GM10248 (cell line): ENCODE results near the gene VDR.
A peak's percentile ranks its signal among the peaks of the same experiment; 100 is the strongest.

ENCODE experiments used
- CTCF ChIA-PET: fragments of 300-600 bp; sonication (Branson Sonifier 250); formaldehyde crosslinking; extraction: SDS; loops from one replicate; lab custom pipeline; 2021; ENCODE audit warnings: antibody characterized with exemption; lab: Yijun Ruan, JAX
- POLR2A ChIA-PET: fragments of 350-650 bp; sonication (Branson Sonifier 250); formaldehyde crosslinking; extraction: SDS; loops from one replicate; lab custom pipeline; 2020; ENCODE audit warnings: antibody characterized with exemption; lab: Yijun Ruan, JAX
- DNase-seq: peaks from one replicate; pipeline ENCODE4 v3.0.0; 2012; ENCODE audit errors: extremely low spot score
- TF ChIP-seq, protein P1 (sequence below): IDR thresholded peaks from 2 replicates; pipeline ENCODE4 v1.5.1; 2012; ENCODE audit warnings: mild to moderate bottlenecking, low read depth; ENCODE audit errors: extremely low read depth, missing control alignments, control extremely low read depth

Gene VDR

DNA sequence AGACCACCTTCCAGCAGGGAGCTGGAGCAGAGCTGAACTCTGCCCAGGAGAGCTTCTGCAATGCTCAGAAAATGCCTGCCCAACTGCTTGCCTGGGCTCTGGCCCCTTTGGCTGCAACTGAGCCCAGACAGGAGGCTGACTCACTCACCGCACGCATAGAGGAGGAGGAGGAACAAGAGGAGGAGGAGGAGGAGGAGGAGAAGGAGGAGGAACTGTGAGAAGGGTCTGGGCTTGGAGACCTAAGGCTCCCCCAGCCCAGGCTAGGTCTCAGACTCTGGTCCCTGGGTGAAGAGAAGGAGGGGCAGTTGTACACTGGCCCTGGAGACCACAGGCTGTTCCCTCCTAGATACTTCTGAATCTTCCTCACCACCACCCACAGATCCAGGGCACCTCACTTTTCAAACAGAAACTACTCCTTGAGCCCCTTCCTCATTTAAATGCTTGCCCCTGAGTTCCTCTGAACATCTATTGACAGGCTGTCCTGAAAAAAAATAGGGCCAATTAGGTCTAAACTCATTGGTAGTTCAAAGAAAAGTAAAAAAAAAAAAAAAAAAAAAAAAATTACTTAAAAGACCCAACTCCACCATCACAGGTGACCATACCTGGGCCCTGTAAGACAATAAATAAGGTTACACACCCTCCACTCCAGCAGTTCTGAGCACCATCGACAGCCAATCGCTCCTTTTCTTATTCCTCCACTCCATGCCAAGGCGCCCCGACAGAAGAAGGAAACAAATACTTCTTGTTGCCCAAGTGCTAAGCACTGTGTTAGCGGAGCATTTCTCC is 674 bp downstream of the VDR start:
- ChIA-PET POLR2A (interaction anchor here (1.6 kb wide), 1 partner anchor 294 kb away, joined by 4 read pairs; no protein-coding TSS in a partner anchor), CTCF (interaction anchor here (0.6 to 2.8 kb wide), 22 partner anchors 8 to 714 kb away, joined by 3 to 14 read pairs (median 6); partner anchors contain the start of gene TMEM106C)
- peak; percentile 36 for DNase-seq
- TF ChIP-seq, protein P1, sequence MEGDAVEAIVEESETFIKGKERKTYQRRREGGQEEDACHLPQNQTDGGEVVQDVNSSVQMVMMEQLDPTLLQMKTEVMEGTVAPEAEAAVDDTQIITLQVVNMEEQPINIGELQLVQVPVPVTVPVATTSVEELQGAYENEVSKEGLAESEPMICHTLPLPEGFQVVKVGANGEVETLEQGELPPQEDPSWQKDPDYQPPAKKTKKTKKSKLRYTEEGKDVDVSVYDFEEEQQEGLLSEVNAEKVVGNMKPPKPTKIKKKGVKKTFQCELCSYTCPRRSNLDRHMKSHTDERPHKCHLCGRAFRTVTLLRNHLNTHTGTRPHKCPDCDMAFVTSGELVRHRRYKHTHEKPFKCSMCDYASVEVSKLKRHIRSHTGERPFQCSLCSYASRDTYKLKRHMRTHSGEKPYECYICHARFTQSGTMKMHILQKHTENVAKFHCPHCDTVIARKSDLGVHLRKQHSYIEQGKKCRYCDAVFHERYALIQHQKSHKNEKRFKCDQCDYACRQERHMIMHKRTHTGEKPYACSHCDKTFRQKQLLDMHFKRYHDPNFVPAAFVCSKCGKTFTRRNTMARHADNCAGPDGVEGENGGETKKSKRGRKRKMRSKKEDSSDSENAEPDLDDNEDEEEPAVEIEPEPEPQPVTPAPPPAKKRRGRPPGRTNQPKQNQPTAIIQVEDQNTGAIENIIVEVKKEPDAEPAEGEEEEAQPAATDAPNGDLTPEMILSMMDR, result peak; percentile 19

DNA sequence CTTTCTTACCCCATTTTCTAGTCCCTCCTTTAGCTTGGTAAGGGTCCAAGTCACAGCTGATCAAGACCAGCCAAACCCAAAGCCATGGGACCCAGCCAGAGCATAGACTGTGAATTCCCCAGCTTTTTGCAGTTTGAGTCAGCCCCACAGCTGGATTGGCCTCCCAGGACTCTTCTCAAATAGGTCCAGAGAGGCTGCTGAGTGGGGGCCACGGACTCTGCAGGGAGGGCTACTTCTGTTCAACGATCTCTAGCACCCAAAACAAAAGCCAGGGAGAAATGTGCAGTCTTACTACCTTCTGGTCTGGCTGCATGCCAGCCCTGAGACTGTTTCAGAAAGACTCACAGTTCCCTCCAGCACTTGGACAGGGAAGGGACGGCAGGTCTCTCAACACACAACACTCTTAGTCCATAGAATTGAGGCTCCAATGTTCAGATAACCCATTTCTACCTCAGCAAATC is 1.6 kb downstream of the VDR start:
- TF ChIP-seq, protein P1, result no peak
- DNase-seq, result peak; percentile 44
- CTCF ChIA-PET, result interaction anchor here (0.8 to 2.6 kb wide), 9 partner anchors 9 to 262 kb away, joined by 3 to 11 read pairs (median 4); partner anchors contain the start of gene TMEM106C
- POLR2A ChIA-PET, result no interaction called here

DNA sequence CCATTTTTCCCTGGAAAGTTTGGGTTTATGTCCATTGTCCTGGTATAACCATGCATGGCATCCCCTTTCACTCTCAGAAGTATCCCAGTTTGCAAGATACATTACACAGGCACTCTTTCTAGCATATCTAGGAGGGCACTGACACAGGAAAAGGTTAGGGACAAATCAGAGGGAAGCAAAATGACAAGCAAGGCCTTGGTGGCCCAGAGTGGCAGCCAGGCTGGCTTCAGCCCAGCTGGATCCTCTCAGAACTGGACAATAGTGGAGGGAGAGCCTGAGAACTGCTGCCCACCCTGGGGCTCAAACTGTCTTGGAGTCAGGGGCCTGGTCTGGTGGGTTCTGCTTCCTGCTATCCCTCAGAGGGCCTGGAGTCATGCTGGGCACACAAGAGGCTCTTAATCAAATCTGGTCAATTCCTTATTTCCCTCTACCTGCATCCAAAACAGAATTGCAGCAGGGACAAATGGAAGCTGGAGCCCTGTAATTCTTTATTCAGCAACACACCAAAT is 2.6 kb downstream of the VDR start:
- POLR2A ChIA-PET, result no interaction called here
- CTCF ChIA-PET, result interaction anchor here (0.9 to 2.8 kb wide), 7 partner anchors 11 to 263 kb away, joined by 3 to 13 read pairs (median 4); partner anchors contain the start of gene TMEM106C
- TF ChIP-seq, protein P1, result no peak
- DNase-seq, result no peak

DNA sequence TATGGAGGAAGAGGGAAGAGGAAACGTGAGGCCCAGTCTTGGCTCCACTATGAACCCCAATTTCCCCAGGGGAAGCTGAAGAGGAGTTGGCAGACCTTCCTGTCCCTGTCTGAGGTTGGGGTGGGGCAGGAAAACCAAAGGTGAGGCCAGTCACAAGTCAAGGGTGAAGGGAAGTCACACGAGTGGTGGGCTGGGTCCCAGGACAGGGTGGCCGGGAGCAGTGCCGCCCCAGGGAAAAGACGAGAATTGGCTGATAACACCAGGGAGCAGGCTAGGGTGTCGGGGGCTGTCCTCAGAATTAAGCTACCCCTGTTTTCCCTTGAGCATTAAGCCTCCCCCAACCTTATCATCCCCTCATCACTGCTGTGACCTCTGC is 3.1 kb downstream of the VDR start:
- POLR2A ChIA-PET, result no interaction called here
- DNase-seq, result no peak
- CTCF ChIA-PET, result interaction anchor here (1.1 to 2.8 kb wide), 3 partner anchors 10 to 135 kb away, joined by 6 to 13 read pairs (median 11); no protein-coding TSS in a partner anchor
- TF ChIP-seq, protein P1, result no peak

DNA sequence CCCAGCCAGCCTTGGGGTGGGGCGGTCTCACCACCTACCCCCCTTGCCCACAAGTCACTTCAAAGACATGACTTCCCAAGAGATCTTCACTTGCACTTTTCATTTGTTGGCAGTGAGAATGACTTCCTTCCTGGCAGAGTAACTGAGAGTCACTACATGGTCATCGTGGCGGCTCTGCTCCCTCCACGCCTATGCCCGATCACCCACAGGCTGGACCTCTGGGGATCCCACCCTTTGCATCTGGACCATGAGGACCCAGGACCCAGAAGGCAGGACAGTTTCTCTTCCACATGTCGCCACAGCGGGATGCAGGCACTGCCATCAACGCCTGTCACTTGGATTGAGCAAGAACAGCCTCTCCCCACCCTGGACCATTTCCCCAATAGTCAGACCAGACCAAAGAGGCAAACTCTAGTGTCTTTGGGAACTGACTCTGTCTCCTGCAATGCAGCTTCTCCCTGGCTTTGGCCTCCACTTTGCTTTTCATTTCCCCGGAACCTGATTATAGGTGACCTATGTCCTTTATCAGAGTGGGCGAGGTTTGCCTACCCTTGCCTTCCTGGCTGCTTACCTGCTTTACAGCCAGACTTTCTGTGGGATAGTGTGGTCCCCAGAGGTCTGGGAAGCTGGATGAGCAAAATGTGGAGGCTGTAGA is 3.6 kb downstream of the VDR start:
- no peak for DNase-seq
- ChIA-PET POLR2A (no interaction called here), CTCF (interaction anchor here (1.4 to 6.2 kb wide), 6 partner anchors 8 to 63 kb away, joined by 4 to 32 read pairs (median 10); no protein-coding TSS in a partner anchor)
- TF ChIP-seq, protein P1, result no peak
